OCI-M2 (cell line): ENCODE data around the gene ZMYND15.
"Not testable (repeated sequence)": the region's sequence is repeated elsewhere in the genome, so short reads cannot be mapped to it uniquely, and the experiment has no call there.

Experiments used
- DNase-seq: peaks from one replicate; lab custom pipeline; 2025; ENCODE audit not compliant: unreplicated experiment; lab: John Stamatoyannopoulos, UW

The ZMYND15 gene

GRCh38 chr17:4739122-4740024 lies at the start of gene ZMYND15, which contains the start of gene CXCL16:
Gene ZMYND15 (plus strand): TSS chr17:4739833. CDS start chr17:4740549, 716 bp downstream.
Gene CXCL16 (minus strand): TSS chr17:4739928. CDS start chr17:4739339, 589 bp downstream.
- DNase-seq, result no peak

GRCh38 chr17:4689872-4690271 lies 49.8 kb upstream of the ZMYND15 start:
- DNase-seq, result not testable (repeated sequence)

GRCh38 chr17:4690745-4691144 lies 48.9 kb upstream of the ZMYND15 start:
- no peak for DNase-seq

GRCh38 chr17:4691686-4692085 lies 47.9 kb upstream of the ZMYND15 start:
- no peak for DNase-seq

GRCh38 chr17:4693416-4693815 lies 46.2 kb upstream of the ZMYND15 start:
- no peak for DNase-seq

GRCh38 chr17:4696437-4696805 lies 43.2 kb upstream of the ZMYND15 start:
- DNase-seq, result no peak

GRCh38 chr17:4699401-4700056 lies 40.1 kb upstream of the ZMYND15 start:
- not testable (repeated sequence) for DNase-seq

- DNase-seq, result no peak
These were observed 38.5 kb upstream of the ZMYND15 start for GRCh38 chr17:4701116-4701515.

GRCh38 chr17:4703330-4703691 lies 36.3 kb upstream of the ZMYND15 start:
- no peak for DNase-seq

GRCh38 chr17:4704574-4704907 lies 35.1 kb upstream of the ZMYND15 start:
- not testable (repeated sequence) for DNase-seq

GRCh38 chr17:4704991-4705390 lies 34.6 kb upstream of the ZMYND15 start:
- DNase-seq, result no peak

- no peak for DNase-seq
These were observed 33.5 kb upstream of the ZMYND15 start for GRCh38 chr17:4706121-4706520.

- peak; percentile 56 for DNase-seq
These were observed 31.2 kb upstream of the ZMYND15 start for GRCh38 chr17:4708436-4708835.

- DNase-seq, result peak; percentile 79
These were observed 29.6 kb upstream of the ZMYND15 start, which contains the start of gene ARRB2 for GRCh38 chr17:4709794-4710692. Gene ARRB2 (plus strand): TSS chr17:4710632. CDS start chr17:4710722, 90 bp downstream.

- no peak for DNase-seq
These were observed 28.7 kb upstream of the ZMYND15 start for GRCh38 chr17:4710693-4711634.

GRCh38 chr17:4711661-4712181 lies 27.9 kb upstream of the ZMYND15 start:
- no peak for DNase-seq

GRCh38 chr17:4712526-4712925 lies 27.1 kb upstream of the ZMYND15 start:
- DNase-seq, result no peak

- not testable (repeated sequence) for DNase-seq
These were observed 25.1 kb upstream of the ZMYND15 start for GRCh38 chr17:4714340-4715062.

- DNase-seq, result no peak
These were observed 24.4 kb upstream of the ZMYND15 start for GRCh38 chr17:4715063-4715744.
